Dermis lymphatic vessel endothelial cell (primary cell): ENCODE data around the gene RNF224. TPM values are rescaled to one million over a fixed set of nuclear protein-coding genes. Genes with fewer than 3 reads are reported as not detected.

Experiments
- total RNA-seq: library from RNA; depleted of rRNA; stranded (reverse); fragments of >200 nt; gene quantifications from 2 replicates; pipeline ENCODE4 v1.2.1, GENCODE V29; 2014

Gene RNF224
- total RNA-seq = not detected in 2 replicates

DNA sequence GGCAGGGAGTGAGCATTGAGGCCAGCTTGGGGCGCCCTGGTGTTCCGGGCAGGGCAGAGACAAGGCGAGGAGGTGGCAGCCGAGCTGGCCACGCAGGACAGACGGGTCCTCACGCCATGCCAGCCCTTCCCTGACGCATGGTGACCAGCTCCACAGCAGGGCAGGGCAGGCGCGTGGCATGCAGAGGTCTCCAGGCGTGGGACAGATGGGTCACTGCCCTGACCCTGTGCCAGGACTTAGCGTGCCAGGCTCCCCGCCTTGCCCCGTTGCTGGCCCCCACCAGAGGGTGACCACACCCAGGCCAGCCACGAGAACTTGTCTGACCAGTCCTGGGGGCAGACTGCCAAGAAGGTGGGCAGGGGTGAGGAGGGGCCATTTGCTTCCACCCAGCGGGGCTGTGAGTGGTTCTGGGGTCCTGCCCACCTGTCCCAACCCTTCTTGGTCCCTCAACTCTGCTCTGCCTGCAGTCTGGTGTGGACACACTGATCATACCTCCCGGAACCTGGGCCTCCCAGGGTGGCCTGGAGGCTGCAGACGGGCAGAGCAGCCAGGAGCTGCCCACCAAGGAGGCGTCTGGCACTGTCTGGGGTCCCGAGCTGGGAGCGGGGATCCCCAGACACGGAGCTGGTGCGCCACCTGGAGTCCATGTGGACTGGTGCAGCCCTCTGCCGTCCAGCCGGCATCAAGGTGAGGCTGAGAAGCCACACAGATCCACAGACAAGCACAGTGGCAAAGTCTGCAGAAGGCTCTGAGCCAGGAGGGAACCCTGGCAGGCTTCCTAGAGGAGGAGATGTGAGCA is at the start of gene RNF224:
RNF224 (plus strand) TSS at position 449 of the 799 bp plus-strand sequence. CDS start 834 bp downstream, outside the sequence.

DNA sequence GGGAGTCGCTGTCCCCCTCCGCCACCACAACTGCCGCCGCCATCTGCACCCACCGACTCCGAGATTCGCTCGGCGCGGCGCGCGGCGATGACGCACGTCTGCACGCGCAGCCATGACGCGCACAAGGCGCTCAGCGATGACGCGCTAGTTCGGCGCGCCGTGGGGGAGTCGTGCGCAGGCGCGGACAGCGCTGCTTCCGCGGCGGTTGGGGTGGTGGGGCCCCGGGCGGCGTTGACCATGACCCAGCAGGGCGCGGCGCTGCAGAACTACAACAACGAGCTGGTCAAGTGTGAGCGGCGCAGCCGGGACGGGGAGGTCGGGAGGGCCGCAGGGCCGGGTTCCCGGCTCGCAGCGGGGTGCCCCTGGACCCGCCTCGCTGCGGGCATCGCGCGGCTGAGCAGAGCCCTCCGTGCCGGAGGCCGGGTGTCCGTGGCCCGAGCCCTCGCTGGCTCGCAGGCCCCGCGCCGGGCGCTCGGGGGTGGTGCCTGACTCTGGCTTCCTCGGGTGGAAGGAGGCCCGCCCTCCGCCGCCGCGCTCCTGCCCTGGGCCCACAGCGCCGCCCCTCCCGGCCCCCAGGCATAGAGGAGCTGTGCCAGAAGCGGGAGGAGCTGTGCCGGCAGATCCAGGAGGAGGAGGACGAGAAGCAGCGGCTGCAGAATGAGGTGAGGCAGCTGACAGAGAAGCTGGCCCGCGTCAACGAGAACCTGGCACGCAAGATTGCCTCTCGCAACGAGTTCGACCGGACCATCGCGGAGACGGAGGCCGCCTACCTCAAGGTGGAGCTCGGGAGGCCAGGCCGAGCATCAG is 38.6 kb upstream of the RNF224 start, which contains the start of the genes ANAPC2 and SSNA1:
ANAPC2 (minus strand) TSS at position 71 of the 807 bp plus-strand sequence; CDS start at position 43, 28 bp downstream.
SSNA1 (plus strand) TSS at position 187 of the 807 bp plus-strand sequence; CDS start at position 238, 51 bp downstream.

DNA sequence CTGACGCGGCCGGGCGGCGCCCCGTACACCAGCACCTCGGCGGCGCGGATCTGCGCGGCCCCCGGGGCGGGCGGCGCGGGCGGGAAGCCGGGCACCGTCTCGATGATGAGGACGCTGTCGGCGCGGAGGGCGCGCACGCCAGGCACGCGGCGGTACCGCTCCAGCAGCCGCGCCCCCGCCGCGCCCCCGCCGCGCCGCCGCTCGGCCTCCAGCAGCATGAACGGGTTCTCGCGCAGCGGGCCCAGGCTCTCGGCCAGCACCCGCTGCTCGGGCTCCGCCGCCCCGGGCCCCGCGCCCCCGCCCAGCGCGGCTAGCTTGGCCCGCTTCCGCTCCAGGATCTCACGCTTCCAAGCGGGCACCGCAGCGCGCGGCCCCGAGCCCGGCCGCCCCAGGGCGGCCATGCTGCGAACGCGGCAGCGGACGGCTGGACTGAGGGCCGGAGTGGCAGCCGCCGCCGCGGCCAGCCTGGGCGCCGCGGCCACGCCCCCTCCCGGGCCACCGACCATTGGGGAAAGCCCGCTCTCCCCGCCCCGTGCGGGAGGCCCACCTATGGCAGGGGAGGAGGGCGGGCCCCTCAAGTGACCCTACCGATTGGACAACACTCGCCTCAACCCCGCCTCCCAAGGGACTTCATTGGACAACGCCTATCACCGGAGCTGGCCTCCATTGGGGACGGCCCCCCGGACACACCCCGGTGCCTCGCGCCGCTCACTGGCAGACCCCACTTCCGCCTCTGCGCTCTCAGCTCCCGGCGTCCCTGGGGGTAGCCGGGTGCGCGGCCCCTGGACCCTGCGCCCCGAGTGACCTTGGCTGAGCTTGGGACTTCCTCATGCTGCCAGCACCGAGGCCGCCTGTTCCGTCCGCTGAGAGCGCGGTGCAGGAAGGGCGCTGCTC is 26.7 kb upstream of the RNF224 start, which contains the start of gene TPRN:
TPRN (minus strand) TSS at position 431 of the 894 bp plus-strand sequence; CDS start at position 401, 30 bp downstream.

DNA sequence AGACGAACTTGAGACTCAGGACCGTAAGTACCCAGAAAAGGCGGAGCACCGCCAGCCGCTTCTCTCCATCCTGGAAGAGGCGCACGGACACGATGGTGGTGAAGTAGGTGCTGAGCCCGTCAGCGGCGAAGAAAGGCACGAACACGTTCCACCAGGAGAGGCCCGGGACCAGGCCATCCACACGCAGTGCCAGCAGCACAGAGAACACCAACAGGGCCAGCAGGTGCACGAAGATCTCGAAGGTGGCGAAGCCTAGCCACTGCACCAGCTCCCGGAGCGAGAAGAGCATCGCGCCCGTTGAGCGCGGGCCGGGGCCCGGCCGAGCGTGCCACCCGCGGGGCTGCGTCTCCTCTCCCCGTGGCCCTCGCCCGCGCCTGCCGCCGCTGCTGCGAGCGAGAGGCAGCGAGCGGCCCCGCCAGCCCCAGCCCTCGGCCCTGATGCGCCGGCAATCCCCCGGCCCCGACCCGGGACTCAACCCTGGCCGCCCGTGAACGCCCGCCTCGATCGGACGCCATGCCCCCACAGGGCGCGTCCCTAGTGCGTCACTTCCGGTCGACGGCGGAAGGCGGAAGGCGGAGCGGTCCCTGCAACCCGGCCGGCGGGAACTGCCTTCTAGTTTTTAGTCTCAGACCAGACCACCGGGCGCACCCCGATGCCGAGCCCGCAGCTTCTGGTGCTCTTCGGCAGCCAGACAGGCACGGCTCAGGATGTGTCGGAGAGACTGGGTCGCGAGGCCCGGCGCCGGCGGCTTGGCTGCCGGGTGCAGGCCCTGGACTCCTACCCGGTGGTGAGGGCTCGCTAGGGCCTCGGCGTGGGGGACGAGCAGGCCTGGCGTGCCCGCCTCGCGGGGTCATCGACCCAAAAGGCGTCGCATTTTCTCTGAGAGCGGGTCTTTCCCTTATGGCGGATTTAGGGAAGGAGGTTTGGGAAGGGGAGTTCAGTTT is 21.9 kb upstream of the RNF224 start, which contains the start of the genes NDOR1 and TMEM203:
NDOR1 (plus strand) TSS at position 575 of the 944 bp plus-strand sequence; CDS start at position 653, 78 bp downstream.
TMEM203 (minus strand) TSS at position 523 of the 944 bp plus-strand sequence; CDS start at position 289, 234 bp downstream.

DNA sequence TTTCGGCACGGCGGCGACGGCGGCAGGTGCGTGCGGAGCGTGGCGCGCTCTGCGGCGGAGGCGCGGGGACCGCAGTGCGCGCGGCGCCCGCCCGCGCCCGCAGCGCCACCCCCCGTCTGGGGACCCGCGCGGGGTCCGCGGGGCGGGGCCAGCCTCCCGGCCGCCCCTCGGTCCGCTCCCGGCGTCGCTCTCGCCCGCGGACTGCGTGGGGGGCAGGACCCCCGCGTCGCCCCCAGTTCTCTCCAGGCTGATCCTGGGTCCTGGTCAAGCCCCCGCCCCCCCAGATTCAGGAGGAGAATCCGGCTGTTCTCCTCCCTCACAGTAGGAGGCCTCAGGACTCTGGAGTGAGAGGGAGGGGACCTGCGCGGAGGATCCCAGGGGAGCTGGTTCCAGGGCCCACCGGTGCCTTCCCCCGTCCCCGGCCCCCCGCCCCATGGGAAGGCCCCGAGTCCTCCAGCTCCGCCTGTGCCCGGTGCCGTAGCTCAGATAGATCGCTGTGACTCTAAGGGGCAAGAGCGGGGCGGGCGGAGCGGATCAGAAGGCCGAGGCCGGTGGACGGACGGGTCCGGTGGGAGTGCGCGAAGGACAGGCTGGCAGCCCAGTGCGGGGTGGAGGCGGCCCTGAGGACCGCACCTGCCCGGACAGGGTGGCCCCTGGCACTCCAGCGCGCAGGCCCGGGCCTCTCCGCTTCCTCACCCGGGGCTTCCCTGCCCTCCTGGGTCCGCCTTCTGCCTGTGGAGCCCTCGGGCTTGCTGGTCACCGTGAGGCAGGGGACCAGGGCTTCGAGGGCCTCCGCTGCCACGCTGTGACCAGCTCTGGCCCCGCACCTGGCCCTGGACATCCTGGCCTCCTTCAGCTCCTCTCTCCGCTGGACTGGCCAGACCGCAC is 4.9 kb upstream of the RNF224 start, which contains the start of gene RNF208:
RNF208 (minus strand) TSS at position 51 of the 888 bp plus-strand sequence. CDS start 1,028 bp downstream, outside the sequence.

DNA sequence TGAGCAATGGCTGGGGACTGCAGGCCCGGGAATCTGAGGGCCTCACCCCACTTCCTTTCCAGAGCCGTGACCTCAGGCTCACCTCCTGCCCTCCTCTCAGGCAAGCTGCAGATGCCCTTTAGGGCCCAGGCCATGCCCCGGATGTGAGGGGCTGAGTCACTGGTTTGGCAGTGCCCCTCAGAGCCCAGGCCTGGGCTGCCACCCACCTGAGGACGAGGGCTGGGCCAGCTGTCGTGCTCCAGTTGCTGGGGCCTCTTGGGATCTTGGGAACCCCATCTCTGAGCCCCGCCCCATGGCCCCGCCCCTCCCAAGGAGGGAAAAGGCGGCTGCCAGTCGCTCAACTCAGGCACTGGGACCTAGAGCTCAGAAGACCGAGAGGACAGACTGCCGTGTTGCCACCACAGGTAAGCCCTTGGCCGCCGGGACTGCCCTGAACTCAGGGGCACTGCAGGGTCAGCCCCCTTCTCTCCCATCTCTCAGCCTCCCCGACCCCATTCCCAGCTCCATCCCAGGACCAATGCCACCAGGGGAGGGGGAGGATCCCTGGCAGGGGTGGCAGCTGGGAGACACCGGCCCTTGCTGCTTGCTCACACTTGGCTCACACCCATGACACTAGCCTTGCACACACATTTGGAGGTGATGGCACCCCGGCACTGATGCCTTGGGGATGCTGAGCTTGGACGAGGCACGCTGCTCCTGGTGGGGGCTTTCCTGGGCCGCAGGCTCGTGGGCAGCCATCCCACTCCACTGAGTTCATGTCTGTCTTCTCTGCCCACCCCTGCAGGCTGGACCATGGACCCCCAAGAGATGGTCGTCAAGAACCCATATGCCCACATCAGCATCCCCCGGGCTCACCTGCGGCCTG is 2.2 kb upstream of the RNF224 start, which contains the start of gene CYSRT1:
CYSRT1 (plus strand) TSS at position 345 of the 865 bp plus-strand sequence; CDS start at position 793, 448 bp downstream.

DNA sequence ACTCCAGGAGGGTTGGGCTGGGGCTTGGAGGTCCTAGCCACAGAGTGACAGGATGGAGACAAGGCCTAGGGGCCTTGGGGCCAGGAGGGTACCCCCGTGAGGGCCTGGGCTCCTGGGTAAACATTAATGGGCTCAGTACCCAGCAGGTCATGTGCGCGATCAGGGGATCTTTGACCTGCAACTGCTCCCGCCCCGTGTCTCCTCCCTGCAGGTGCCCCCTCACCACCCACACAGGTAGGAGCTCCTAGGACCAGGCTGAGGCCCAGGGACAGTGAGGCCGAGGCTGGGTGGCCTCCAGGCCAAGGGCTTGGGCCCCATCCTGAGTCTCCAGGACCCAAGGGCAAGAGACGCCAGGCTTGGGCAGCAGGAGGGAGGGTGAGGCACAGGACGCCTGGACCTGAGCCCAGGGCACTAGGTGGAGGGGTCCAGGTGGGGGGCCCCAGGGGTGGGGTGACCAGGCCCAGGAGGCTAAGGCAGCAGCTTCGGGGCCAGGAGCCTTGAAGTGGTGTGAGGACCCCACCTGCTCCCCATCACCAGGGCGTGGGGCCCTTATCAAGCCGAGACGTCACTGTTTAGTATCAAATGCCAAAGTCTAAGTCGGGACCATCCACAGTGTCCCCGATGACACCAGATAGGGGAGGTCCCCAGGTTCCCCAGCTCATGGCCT is 3.5 kb downstream of the RNF224 start, which contains the start of gene SLC34A3:
SLC34A3 (plus strand) TSS at position 197 of the 667 bp plus-strand sequence. CDS start 802 bp downstream, outside the sequence.

DNA sequence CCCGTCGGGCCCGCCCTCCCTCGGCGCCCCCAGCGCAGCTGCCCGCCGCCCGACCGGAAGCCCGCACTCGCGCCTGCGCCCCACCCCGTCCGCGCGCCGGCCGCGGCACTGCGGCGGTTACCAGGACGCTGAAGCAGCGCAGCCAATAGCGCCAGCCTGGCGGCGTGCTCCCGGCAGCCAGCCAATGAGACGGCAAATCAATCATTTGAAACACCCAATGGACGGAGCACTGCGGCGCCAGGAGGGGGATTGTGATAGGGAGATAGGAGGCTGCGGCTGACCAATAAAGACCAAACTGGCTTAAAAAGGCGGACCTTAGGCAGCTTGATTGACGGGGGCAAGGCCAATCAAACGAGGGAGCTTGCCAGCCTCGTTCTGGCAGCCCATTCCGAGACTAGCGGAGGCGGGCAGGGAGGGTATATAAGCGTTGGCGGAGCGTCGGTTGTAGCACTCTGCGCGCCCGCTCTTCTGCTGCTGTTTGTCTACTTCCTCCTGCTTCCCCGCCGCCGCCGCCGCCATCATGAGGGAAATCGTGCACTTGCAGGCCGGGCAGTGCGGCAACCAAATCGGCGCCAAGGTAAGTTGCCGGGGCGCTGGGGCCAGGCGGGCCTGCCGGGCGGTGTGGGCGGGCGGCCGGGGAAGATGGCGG is 13.7 kb downstream of the RNF224 start, which contains the start of gene TUBB4B:
TUBB4B (plus strand) TSS at position 447 of the 649 bp plus-strand sequence; CDS start at position 521, 74 bp downstream.

DNA sequence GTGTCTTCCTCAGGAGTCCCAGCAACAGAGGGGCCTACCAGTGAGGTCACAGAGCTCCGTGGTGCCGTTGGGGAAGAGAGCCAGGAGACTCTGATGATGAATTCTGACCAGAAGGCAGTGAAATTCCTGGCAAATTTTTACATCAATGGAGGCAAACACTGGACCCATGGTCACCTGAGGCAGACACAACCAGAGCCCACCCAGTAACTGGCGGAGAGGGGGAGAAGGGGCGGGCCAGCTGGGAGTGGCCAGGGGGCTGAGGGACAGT is 23.8 kb downstream of the RNF224 start, which contains the start of gene STPG3:
STPG3 (plus strand) TSS at position 93 of the 268 bp plus-strand sequence; CDS start at position 94, 1 bp downstream.

DNA sequence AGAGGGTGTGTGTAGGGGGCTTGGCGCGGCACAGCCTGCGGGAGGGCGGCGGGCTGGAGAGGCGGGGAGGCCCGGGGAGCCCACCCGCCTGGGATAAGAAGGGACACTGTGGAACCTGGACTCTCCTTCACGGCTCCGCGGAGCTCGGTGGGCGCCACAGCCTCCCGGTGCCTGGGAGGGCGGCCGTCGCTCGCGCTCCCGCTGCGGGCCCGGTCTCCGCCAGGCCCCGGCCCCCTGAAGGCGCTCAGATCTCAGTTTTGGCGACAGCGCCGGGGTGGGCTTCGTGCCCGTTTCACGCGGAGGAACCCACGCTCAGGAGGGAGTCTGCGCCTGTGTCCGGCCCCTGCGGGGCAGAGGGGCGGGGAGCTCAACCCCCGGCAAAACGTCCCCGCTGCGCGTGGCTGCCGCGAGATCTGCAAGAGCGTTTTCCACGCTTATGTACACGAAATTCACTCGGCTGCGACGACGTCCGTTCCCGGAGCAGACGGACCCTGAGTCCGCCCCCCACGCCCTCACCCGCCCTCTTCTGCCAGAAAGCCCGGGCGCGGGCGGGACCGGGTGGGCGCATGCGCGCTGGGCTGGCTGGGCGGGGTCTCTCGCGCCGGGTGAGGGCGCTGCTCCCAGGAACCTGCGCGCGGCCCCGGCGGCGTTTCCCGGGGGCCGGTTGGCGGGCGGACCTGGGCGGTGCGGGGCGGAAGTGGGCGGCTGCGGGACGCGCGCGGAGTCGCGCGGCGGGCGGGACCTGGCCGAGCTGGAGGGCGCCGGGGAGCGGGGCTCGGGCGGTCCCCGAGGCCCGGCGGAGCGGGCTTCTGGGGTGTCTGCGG is 27.5 kb downstream of the RNF224 start, which contains the start of gene NELFB:
NELFB (plus strand) TSS at position 704 of the 824 bp plus-strand sequence.

DNA sequence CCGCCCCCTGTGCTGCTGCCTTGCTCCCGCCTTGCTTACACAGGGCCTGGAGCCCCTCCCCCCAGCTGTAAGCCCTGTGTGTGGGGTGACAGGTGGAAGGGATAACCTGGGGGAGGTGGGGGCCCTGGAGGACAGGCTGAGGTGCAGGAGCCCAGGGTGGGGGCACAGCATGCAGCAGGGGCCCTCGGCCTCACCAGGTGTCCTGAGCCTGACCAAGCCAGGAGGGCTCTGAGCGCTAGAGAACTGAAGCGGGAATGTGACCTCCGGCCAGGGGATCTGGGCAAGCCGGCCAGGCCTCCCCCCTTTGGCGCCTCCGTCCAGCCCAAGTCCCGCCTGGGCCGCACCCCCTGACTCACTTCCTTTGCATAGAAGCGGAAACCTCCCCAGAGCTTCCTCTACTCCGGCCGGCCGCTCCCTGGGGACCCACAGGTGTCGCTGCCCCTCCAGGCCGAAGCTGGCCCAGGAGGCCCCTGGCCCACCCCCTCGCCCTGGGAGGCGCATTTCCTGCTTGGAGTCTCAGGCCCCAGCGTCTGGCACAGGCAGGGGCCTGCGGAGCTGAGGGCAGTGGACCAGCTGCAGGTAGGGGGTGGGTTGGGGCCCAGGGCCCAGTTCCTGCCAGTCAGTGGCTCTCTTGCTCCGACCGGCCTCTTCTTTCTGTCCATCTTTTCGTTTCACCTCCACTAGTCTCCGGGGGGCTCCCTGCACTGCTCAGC is 50.2 kb downstream of the RNF224 start, which contains the start of gene TOR4A:
TOR4A (plus strand) TSS at position 398 of the 713 bp plus-strand sequence. CDS start 964 bp downstream, outside the sequence.

